Heart right ventricle (tissue), 16 donors: Measurements from ENCODE around the gene PI4KB. TPM values are rescaled to one million over a fixed set of nuclear protein-coding genes. Genes with fewer than 3 reads are reported as not detected.
"Not testable (repeated sequence)": the region's sequence is repeated elsewhere in the genome, so short reads cannot be mapped to it uniquely, and the experiment has no call there.

Experiments used
- ATAC-seq, 8 donors: fragments of 200-7000 bp; cut with Tn5 transposase; one replicate each; pipeline ENCODE4 v1.9.1; 2020; ENCODE audit warnings: mild to moderate bottlenecking in 8 of 8, moderate library complexity in 8 of 8, moderate number of reproducible peaks in 1 of 8
- DNase-seq, 2 donors: peaks; one replicate each; pipeline ENCODE4 v3.0.0-alpha.2; 2020
- H3K27ac ChIP-seq, 10 donors: fragments of 200-600 bp; sonication (generic) in 2 of 10; one replicate each; pipeline versions ENCODE4 v1.5.0 to v1.8.0; 2020 to 2022; ENCODE audit warnings: mild to moderate bottlenecking in 3 of 10
- H3K27me3 ChIP-seq, 7 donors: fragments of 200-600 bp; one replicate each; pipeline ENCODE4 v1.8.0; 2021 to 2022; ENCODE audit warnings: mild to moderate bottlenecking in 2 of 7
- H3K36me3 ChIP-seq, 9 donors: fragments of 200-600 bp; sonication (generic) in 1 of 9; one replicate each; pipeline versions ENCODE4 v1.5.0 to v1.8.0; 2020 to 2022; ENCODE audit warnings: mild to moderate bottlenecking in 2 of 9
- H3K4me1 ChIP-seq, 9 donors: fragments of 200-600 bp; sonication (generic) in 1 of 9; one replicate each; pipeline versions ENCODE4 v1.5.0 to v1.8.0; 2020 to 2022; ENCODE audit warnings: mild to moderate bottlenecking in 4 of 9
- H3K4me3 ChIP-seq, 10 donors: fragments of 200-600 bp; sonication (generic) in 2 of 10; one replicate each; pipeline versions ENCODE4 v1.5.0 to v1.8.0; 2020 to 2022; ENCODE audit warnings: mild to moderate bottlenecking in 7 of 10, moderate library complexity in 2 of 10
- H3K9me3 ChIP-seq, 11 donors: fragments of 200-600 bp in 10 of 11; sonication (generic) in 2 of 11; one replicate each; pipeline versions ENCODE4 v1.5.0 to v1.8.0; 2013 to 2022; ENCODE audit warnings: mild to moderate bottlenecking in 2 of 11, control low read depth in 1 of 11, moderate library complexity in 1 of 11
- WGBS, 2 donors: extraction: QIAGEN DNeasy Blood & Tissue Kit; methylation state at CpG; one replicate each; pipeline ENCODE4 v1.1.7; 2013; ENCODE audit warnings: inconsistent platforms in 1 of 2; 5-methylcytosine and 5-hydroxymethylcytosine counted together
- intact Hi-C, 10 donors: fragments of 100-400 bp; cut with DNase I; formaldehyde crosslinking; loops; one replicate each; pipeline versions ENCODE4 v1.11.1 to v1.14.2; 2022
- polyA plus RNA-seq, 2 donors: library from polyadenylated mRNA; stranded (reverse); fragments of 200-250 nt; gene quantifications; one replicate each; pipeline ENCODE4 v1.2.3, GENCODE V29; 2013
- total RNA-seq, 10 donors: library from RNA; stranded (reverse); fragmentation: NEBNext Ultra II Directional in 3 of 10; extraction: Animal tissue kit (Norgen Biotek cat#: 25700) in 3 of 10; gene quantifications; one replicate each; pipeline versions ENCODE4 v1.2.1 to v1.2.4, GENCODE V29; 2021 to 2023
- TF ChIP-seq, protein P1 (sequence below), 9 donors: fragments of 200-600 bp; sonication (generic) in 2 of 9; IDR thresholded peaks; one replicate each; pipeline versions ENCODE4 v1.5.0 to v1.8.0; 2021 to 2022; ENCODE audit warnings: antibody characterized with exemption in 9 of 9, mild to moderate bottlenecking in 5 of 9, moderate library complexity in 1 of 9
- donor health status: Arrhythmogenic right ventricular cardiomyopathy.
- donor health status: ischemic (EF 13 %, LVEDD 7.1; RV severe dilation, severe dysfunction).
- donor health status: healthy with polysubstance abuse.
- donor health status: DM: no; HTN: yes; CAD: no.
- donor health status: DM: no; HTN: no; CAD: no.
- donor health status: ischemic (EF 25% LVEDD 6.9; RV normal size, moderate dysfunction).
- donor health status: ischemic (EF 25% LVEDD 5.7; RV mildly dilated, moderate dysfunction).
- donor health status: healthy.
- donor health status: DM: yes; HTN: yes; CAD: no.
- donor health status: Ischemic cardiomyopathy.
- donor health status: ischemic (EF 35%, LVEDD 5.7; RV mildly dilated, moderate dysfunction).
- donor health status: nonischemic (EF 11% LVEDD 7.7; RV severe dilation, severe dysfunction).
- donor health status: DM: yes; HTN: yes; CAD: no.
- donor health status: PGD.
- donor health status: ischemic (EF 29% LVEDD 5.4; RV normal size, mild dysfunction).
- donor health status: nonischemic (EF 23%, LVEDD 6.1; RV moderate dilation, normal function).

The PI4KB gene
- total and polyA plus RNA-seq, 12 donors: 17.6 to 52.1 (median 40.2) TPM

DNA sequence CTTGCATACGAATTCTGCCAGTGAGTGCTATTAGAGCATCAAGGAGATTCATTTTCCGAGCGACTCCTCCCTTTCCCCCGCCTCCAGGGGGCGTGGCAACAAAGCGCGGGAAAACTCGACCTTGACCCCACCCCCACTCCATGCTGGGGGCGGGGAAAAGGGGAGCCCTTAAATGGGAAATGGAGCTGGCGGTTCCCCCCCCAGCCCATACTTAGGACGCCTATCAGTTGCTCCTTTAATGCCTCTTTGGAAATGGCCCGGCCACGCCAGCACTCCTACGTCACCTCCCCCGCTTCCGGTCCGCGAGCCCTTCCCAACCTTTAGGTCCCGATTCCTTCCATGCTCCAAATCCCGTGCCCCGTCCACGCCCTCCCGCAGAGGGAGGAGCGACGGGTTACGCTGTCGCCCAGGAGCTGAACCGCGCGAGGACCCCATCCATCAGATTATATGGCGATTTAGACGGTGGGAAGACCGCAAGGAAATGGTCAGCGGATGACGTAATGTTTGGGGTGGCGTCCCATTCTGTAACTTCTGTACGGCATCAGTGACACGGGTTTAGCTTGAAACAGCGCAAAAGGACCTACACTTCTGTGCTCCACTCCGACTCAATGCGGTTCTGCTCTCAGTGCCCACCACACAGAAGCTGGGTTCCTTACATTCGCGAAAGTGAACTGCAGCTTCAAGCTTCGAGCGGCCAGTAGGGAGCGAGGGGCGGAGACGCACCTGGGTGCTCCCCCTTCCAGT lies 45.8 kb downstream of the PI4KB start:
- Histone ChIP-seq H3K4me1 (peaks cover 0 to 43% (median 20%) of the 10 kb centered on the region in 9 donors), H3K27me3 (no peaks in the 10 kb centered on the region), H3K4me3 (peak overlapping the region; percentile 63 to 96 (median 84)), H3K27ac (peak overlapping the region; percentile 94 to 99 (median 97)), H3K36me3 (peaks cover 0 to 18% (median 8%) of the 10 kb centered on the region in 9 donors), H3K9me3 (no peaks in the 10 kb centered on the region)
- intact Hi-C loops: loop anchor here in 4 of 10 donors (1.0 to 10.0 kb wide), 7 partner anchors 27 to 118 kb away; partner anchors contain the start of genes PI4KB (in 2 of the 4), PSMB4 (in 2 of the 4), PIP5K1A (in 1 of the 4) and PSMD4 (in 1 of the 4)
- DNase-seq (peak; percentile 94 to 97), ATAC-seq (peak; percentile 84 to 92 (median 87))
- WGBS, 2 donors: 0 to 1% methylated on average over 46 to 48 of the region's 48 CpGs
- TF ChIP-seq, protein P1, sequence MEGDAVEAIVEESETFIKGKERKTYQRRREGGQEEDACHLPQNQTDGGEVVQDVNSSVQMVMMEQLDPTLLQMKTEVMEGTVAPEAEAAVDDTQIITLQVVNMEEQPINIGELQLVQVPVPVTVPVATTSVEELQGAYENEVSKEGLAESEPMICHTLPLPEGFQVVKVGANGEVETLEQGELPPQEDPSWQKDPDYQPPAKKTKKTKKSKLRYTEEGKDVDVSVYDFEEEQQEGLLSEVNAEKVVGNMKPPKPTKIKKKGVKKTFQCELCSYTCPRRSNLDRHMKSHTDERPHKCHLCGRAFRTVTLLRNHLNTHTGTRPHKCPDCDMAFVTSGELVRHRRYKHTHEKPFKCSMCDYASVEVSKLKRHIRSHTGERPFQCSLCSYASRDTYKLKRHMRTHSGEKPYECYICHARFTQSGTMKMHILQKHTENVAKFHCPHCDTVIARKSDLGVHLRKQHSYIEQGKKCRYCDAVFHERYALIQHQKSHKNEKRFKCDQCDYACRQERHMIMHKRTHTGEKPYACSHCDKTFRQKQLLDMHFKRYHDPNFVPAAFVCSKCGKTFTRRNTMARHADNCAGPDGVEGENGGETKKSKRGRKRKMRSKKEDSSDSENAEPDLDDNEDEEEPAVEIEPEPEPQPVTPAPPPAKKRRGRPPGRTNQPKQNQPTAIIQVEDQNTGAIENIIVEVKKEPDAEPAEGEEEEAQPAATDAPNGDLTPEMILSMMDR (IDR thresholded peaks at IDR 0.05): peak in 8 of 9 donors; percentile 25 to 61 (median 48)

DNA sequence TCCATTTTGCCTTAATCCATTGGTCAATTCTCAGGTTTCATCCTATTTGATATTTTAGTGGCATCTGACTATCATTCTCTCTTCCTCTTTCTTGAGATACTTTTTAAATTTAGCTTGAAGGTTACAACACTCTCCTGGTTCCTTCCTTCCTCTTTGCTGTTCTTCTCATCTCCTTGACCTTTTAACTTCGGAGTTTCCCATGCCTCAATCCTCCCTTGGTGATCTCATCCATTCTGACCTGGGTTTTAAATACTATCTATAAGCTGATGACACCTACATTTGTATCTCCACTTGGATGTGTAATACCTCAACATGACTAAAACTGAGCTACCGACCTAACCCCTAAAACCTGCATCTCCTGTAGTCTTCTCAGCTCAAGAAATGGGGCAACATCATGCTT lies 50.0 kb downstream of the PI4KB start:
- Histone ChIP-seq H3K9me3 (no peaks in the 10 kb centered on the region), H3K4me1 (peaks cover 0 to 42% (median 5%) of the 10 kb centered on the region in 9 donors), H3K4me3 (no peak overlapping the region), H3K27ac (peak overlapping the region in 1 of 10 donors; percentile 60), H3K27me3 (no peaks in the 10 kb centered on the region), H3K36me3 (peaks cover 0 to 9% (median 0%) of the 10 kb centered on the region in 9 donors)
- intact Hi-C loops: no loop called here
- TF ChIP-seq, protein P1 (IDR thresholded peaks at IDR 0.05): no peak
- 68 to 76% methylated on average over 2 of the region's 2 CpGs for WGBS, 2 donors
- ATAC-seq (no peak), DNase-seq (no peak)

DNA sequence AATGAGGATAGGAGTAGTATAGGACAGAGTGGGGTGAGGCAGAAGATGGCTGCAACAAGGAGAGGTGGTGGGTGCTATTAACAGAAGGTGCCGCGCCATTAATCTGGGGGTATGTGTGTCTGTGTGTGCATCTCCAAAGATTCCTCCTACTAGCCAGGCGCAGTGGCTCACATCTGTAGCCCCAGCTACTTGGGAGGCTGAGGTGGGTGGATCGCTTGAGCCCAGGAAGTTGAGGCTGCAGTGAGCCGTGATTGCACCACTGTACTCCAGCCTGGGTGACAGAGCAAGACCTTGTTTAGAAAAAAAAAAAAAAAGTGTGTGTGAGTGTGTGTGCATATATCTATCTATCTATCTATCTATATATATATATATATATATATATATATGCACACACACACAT lies 51.9 kb downstream of the PI4KB start:
- H3K27ac ChIP-seq, H3K27me3 ChIP-seq, H3K4me3 ChIP-seq, intact Hi-C loops, DNase-seq, H3K9me3 ChIP-seq, ATAC-seq: not testable (repeated sequence)
- 83 to 93% methylated on average over 5 of the region's 5 CpGs for WGBS, 2 donors
- peaks cover 0 to 44% (median 0%) of the 10 kb centered on the region in 9 donors for H3K4me1 ChIP-seq
- H3K36me3 ChIP-seq: peaks cover 0 to 26% (median 5%) of the 10 kb centered on the region in 9 donors

DNA sequence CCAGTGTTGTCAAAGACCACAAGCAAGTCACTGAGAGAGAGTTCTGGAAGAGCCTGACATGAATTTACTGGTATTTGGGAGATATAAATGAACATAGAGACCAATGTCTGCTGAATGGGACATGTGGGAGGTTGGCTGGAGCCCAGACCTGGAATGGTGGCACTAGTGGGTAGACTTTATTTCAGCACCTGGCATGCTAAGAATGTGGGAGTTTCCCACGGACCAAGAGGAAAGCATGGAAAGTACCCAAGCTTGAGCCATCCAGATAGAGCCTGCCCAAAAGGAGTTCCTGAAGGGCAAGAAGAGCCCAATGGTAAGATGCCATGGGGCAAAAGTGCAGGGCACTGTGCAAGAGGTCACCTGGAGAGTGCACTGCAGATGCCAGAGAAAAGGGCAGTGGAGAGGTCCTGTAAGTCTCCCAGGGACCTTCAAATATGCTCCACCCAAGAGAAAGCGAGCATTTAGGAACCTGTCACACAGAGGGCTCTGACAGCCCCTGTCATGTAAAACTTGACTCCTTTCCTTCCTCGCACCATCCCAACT lies 53.2 kb downstream of the PI4KB start:
- peaks cover 0 to 44% (median 0%) of the 10 kb centered on the region in 9 donors for H3K4me1 ChIP-seq
- H3K9me3 ChIP-seq: no peaks in the 10 kb centered on the region
- H3K27ac ChIP-seq: no peak overlapping the region
- TF ChIP-seq, protein P1 (IDR thresholded peaks at IDR 0.05): no peak
- ATAC-seq (no peak), DNase-seq (no peak)
- no peak overlapping the region for H3K4me3 ChIP-seq
- 77 to 89% methylated on average over 3 of the region's 3 CpGs for WGBS, 2 donors
- peaks cover 0 to 39% (median 9%) of the 10 kb centered on the region in 9 donors for H3K36me3 ChIP-seq
- H3K27me3 ChIP-seq: no peaks in the 10 kb centered on the region
- intact Hi-C loops: no loop called here
